CD4-positive, alpha-beta T cell treated with Interleukin-21 for 1 hour (primary cell): ENCODE measurements around the gene FOXA3.
"Not testable (repeated sequence)": the region's sequence is repeated elsewhere in the genome, so short reads cannot be mapped to it uniquely, and the experiment has no call there.

Source experiments
- DNase-seq: peaks from one replicate; pipeline ENCODE4 v3.0.0-alpha.2; 2020

The FOXA3 gene

GRCh38 chr19:45828945-45829344 is 35.2 kb upstream of the FOXA3 start:
- no peak for DNase-seq

- DNase-seq, result no peak
These were observed 29.2 kb upstream of the FOXA3 start for GRCh38 chr19:45834970-45835369.

- DNase-seq, result no peak
These were observed 21.9 kb upstream of the FOXA3 start for GRCh38 chr19:45842198-45842597.

GRCh38 chr19:45847663-45848062 is 16.5 kb upstream of the FOXA3 start:
- no peak for DNase-seq

GRCh38 chr19:45848922-45849321 is 15.2 kb upstream of the FOXA3 start:
- no peak for DNase-seq

- DNase-seq, result no peak
These were observed 11.9 kb upstream of the FOXA3 start for GRCh38 chr19:45852145-45852750.

- no peak for DNase-seq
These were observed 11.1 kb upstream of the FOXA3 start for GRCh38 chr19:45852983-45853382.

GRCh38 chr19:45854167-45854778 is 9.9 kb upstream of the FOXA3 start:
- no peak for DNase-seq

- no peak for DNase-seq
These were observed 3.5 kb upstream of the FOXA3 start for GRCh38 chr19:45860359-45861259.

GRCh38 chr19:45862271-45862563 is 1.9 kb upstream of the FOXA3 start:
- no peak for DNase-seq

GRCh38 chr19:45862564-45863334 is 1.4 kb upstream of the FOXA3 start, which contains the start of gene SYMPK:
Gene SYMPK, minus strand, starts transcription at chr19:45863147. Its CDS starts 8,652 bp downstream, at chr19:45854495.
- peak; percentile 99 for DNase-seq

GRCh38 chr19:45863335-45863839 is 739 bp upstream of the FOXA3 start:
- DNase-seq, result no peak

GRCh38 chr19:45864629-45865082 is 530 bp downstream of the FOXA3 start:
- no peak for DNase-seq

GRCh38 chr19:45865269-45865948 is 1.3 kb downstream of the FOXA3 start:
- no peak for DNase-seq

GRCh38 chr19:45866400-45867176 is 2.5 kb downstream of the FOXA3 start:
- DNase-seq, result no peak

GRCh38 chr19:45867241-45867640 is 3.1 kb downstream of the FOXA3 start:
- not testable (repeated sequence) for DNase-seq

GRCh38 chr19:45870798-45871197 is 6.7 kb downstream of the FOXA3 start:
- DNase-seq, result no peak

- DNase-seq, result no peak
These were observed 8.2 kb downstream of the FOXA3 start for GRCh38 chr19:45872095-45872919.

- DNase-seq, result no peak
These were observed 9.2 kb downstream of the FOXA3 start for GRCh38 chr19:45873219-45873772.

- no peak for DNase-seq
These were observed 10.5 kb downstream of the FOXA3 start for GRCh38 chr19:45874620-45874966.

- DNase-seq, result no peak
These were observed 12.0 kb downstream of the FOXA3 start for GRCh38 chr19:45876161-45876410.
